GM19193 (cell line): Measurements from ENCODE around the gene ITPR1.

ENCODE experiments used
- POLR2A ChIP-seq: IDR thresholded peaks from 4 replicates; pipeline ENCODE4 v1.6.1; 2011; ENCODE audit not compliant: insufficient read depth, insufficient read length; ENCODE audit errors: extremely low read depth

ITPR1 gene

DNA sequence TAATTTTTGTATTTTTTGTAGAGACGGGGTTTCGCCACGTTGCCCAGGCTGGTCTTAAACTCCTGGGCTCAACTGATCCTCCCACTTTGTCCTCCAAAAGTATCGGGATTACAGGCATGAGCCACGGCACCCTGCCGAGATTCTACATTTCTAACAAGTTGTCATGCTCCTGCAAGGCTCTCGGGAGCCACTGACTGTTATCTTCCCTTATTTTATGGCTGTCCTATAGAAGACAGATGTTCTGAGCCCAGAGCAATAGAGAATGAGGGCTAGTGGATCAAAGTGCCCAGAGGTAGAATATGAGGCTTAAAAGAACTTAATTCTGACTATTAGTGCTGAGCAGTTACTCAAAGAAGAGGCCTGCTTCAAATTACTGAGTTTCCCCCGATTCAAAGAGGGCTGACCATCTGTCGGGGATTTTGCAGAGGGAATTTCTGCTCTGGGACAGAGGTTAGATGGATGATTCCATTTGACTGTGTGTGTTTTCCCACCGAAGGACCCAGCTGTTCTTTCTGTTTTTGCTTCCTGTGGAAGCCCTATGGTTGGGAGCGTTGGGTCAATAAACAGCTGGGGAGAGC lies 39.5 kb downstream of the ITPR1 start:
- no peak for TF ChIP-seq POLR2A

DNA sequence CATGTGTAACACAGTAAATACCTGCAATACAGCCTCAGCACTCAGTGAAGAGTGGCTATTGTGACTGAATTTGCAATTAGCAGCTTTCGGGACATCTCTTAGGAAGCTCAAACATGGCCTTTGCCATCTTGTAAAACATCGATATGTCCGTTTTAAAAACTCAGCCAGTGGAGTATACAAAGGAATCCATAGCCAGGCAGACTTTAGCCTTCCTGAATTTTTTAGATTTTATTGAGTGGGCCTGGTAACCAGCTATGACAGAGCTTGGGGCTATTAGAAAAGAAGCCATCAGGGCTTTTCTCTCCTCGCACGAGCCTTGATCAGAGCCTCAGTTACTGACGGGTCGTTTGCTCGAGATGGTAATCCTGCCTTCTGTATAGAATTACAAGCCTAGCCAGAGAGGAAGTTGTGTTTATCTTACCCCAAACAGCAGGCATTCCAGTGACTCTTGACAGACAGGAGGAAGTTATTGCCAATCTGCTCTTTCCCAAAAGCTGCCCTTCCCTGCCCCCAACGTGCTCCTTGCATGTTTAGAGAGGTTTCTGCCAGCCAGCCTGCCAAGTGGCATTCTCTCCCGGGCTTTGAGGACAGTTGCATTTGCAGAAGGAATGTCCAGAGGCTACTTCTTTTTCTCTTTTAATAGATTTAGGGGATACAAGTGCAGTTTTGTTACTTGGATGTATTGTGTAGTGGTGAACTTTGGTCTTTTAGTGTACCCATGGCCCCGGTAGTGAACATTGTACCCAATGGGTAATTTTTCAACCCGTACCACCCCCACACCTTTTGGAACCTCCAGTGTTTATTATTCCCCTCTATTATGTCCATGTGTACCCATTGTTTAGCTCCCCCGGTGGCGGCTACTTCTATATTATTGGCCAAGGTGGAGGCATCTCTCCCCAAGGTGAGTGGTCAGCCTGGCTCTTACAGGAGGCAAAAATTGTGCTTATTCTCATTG lies 40.6 kb downstream of the ITPR1 start:
- TF ChIP-seq POLR2A = no peak

GRCh38 chr3:4534906-4535305 lies 41.8 kb downstream of the ITPR1 start:
- TF ChIP-seq POLR2A = no peak

GRCh38 chr3:4536260-4536659 lies 43.1 kb downstream of the ITPR1 start:
- TF ChIP-seq POLR2A = no peak

DNA sequence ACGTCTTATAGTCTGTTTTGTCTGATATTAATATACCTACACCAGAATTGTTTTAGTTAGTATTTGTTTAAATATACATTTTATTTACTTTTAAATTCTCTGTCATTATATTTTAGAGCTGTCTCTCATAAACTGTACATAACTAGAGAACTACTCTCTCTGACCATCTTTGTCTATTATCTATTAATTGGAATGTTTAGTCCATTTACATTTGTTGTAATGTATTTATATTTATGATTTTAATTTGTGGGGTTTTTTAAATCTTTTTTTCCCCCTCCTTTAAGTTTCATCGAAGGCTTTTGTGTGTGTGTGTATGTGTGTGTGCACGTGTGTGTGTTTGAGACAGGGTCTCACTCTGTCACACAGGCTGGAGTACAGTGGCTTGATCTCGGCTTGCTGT lies 47.1 kb downstream of the ITPR1 start:
- no peak for TF ChIP-seq POLR2A

DNA sequence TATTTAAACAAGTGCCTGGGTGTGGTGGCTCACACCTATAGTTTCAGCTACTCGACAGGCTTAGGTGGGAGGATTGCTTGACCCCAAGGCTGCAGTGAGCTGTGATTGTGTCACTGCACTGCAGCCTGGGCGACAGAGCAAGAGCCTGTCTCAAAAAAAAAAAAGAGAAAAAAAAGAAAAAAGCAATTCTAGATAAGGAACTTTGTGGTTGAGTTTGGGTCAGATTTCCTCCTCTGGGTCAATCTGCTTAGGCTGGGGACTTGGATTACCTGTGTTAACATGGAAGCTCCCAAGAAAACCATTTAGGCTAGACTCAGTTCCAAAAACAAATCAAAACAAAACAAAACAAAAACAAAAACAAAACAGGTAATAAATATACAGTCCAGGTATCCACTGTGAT lies 50.0 kb downstream of the ITPR1 start:
- no peak for TF ChIP-seq POLR2A

GRCh38 chr3:4546346-4547178 lies 53.4 kb downstream of the ITPR1 start:
- TF ChIP-seq POLR2A = no peak

- no peak for TF ChIP-seq POLR2A
These were observed 54.7 kb downstream of the ITPR1 start for GRCh38 chr3:4547799-4548198.

DNA sequence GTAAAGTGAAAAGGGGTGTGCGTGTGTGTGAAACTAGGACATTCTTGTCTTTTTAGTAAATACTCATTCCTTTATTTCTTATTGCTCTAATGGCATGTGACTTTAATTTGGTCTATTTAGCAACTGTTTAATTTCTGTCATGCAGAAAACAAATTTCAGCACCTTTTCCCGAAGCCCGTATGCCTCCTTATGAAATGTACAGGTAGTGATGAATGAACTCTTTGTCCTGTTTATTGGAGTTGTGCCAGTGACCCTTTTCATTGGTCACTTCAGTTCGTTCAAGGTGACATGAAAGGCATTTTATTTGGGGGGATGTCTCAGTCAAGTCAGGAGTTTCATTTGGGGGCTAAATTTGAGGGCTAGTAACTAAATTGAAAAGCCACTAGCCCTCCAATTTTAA lies 55.2 kb downstream of the ITPR1 start:
- TF ChIP-seq POLR2A = no peak

GRCh38 chr3:4548780-4549179 lies 55.6 kb downstream of the ITPR1 start:
- no peak for TF ChIP-seq POLR2A

DNA sequence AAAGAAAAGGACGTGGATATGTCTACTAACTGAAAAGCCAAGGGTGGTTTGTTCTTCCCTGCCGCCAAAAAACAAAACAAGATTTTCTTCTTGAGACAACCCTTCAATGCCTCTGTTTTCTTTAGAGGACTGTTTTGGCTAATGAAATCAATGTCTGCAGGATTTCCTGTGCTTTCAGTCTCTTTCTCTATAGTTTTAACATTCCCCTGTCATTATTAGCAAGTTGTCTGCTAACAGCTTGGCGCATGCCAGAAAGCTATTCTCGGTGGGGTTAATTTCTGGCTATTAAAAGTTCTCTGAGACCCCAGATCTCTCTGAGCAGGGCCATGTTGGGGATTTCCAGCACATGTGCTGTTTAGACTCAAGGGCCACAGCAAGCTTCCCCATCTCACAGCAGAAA lies 56.7 kb downstream of the ITPR1 start:
- TF ChIP-seq POLR2A = no peak

GRCh38 chr3:4551051-4551711 lies 58.0 kb downstream of the ITPR1 start:
- TF ChIP-seq POLR2A = no peak

- no peak for TF ChIP-seq POLR2A
These were observed 58.8 kb downstream of the ITPR1 start for GRCh38 chr3:4551794-4552442.

- no peak for TF ChIP-seq POLR2A
These were observed 59.7 kb downstream of the ITPR1 start for GRCh38 chr3:4552811-4553210.
